Mammary epithelial cell (primary cell): ENCODE measurements around the gene STIM1.

Source experiments
- CTCF ChIP-seq, 2 donors: IDR thresholded peaks in 1 of 2; conservative IDR thresholded peaks in 1 of 2; 2 replicates each; pipeline ENCODE4 v1.5.1; 2011 to 2012; ENCODE audit warnings: inconsistent platforms in 2 of 2, low read length in 2 of 2, mild to moderate bottlenecking in 2 of 2, control low read depth in 1 of 2, low read depth in 1 of 2; ENCODE audit not compliant: insufficient read depth in 1 of 2; ENCODE audit errors: extremely low read depth in 1 of 2
- EZH2 ChIP-seq: IDR thresholded peaks from 2 replicates; pipeline ENCODE4 v1.6.1; 2012; ENCODE audit warnings: low read length, inconsistent platforms, borderline replicate concordance

GRCh38 chr11:4085575-4085974, 230.1 kb downstream of the STIM1 start:
- no peak for TF ChIP-seq CTCF (conservative IDR thresholded peaks at IDR 0.05 in 1 of 2, IDR thresholded peaks at IDR 0.05 in 1 of 2; ENCODE audit: extremely low read depth in 1 of 2, insufficient read depth in 1 of 2, low read depth in 1 of 2, low read length in 2 of 2)
- no peak for TF ChIP-seq EZH2
